ENCODE data around the gene RYR2.

Gene RYR2

DNA sequence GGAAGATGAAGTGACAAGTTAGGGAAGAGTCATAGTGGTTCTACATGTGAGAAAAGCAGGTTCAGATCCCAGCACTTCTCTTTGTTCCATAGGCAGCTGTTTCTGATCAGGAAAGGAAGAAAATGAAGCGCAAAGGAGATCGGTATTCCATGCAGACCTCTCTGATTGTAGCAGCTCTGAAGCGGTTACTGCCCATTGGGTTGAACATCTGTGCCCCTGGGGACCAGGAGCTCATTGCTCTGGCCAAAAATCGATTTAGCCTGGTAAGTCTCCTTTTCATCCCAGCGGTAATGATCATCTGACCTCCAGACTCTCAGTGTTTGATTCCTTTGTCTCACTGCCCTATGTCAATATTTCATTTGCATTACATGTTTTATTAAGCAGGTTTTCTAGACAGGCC lies 675.1 kb downstream of the RYR2 start:
- no peaks in the 10 kb centered on the region for H3K4me1 Mint-ChIP-seq
- no peak overlapping the region for H3K27ac Mint-ChIP-seq
- peaks cover 3% of the 10 kb centered on the region for H3K9me3 Mint-ChIP-seq
- no peaks in the 10 kb centered on the region for H3K27me3 Mint-ChIP-seq
- no peaks in the 10 kb centered on the region for H3K36me3 Mint-ChIP-seq
- H3K4me3 Mint-ChIP-seq: no peak overlapping the region

DNA sequence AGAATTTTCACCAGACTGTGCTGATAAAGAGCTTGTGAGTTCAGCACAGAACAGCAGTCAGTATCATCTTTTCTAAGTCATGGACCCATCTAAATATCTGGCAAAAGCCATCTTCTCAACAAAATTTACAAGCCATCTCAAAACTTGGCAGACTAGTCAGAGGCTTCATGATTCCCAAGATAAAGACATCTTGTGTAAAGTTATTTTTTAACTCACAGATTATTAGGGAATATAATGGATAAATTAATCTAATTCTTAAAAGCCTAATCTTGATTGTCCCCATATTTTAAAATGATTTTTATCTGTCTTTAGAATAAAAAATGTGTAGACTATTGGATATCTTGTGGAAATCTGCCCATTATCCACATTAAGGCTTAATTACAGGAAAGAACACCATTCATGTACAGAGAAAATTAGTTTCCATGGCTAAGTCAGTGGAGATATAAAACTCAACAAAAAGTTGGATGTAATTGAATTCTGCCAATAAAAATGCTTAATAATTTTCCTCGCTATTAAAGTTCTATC lies 688.9 kb downstream of the RYR2 start:
- Mint-ChIP-seq H3K27ac (no peak overlapping the region), H3K4me3 (no peak overlapping the region), H3K27me3 (no peaks in the 10 kb centered on the region), H3K9me3 (no peaks in the 10 kb centered on the region), H3K4me1 (no peaks in the 10 kb centered on the region), H3K36me3 (no peaks in the 10 kb centered on the region)

DNA sequence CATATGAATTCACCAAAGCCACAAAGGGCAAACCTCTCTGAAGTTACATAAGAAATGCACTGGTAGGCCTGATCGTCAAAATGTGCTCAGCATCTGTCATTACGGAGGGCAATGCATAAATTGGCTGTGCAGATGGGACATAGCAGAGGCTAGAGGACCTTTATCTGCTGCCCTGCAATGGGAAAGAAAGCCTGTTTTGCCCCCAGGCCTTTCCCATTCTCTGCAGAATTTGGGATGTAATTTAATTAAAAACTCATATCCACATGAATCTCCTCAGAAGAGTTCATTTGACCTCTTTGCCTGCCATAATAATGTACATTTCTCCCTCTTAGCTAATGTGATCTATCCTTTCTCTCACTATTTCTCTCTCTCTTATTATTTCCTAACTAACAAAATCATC lies 690.7 kb downstream of the RYR2 start:
- Mint-ChIP-seq H3K9me3 (no peaks in the 10 kb centered on the region), H3K27me3 (no peaks in the 10 kb centered on the region), H3K36me3 (no peaks in the 10 kb centered on the region), H3K4me1 (no peaks in the 10 kb centered on the region), H3K4me3 (no peak overlapping the region), H3K27ac (no peak overlapping the region)

DNA sequence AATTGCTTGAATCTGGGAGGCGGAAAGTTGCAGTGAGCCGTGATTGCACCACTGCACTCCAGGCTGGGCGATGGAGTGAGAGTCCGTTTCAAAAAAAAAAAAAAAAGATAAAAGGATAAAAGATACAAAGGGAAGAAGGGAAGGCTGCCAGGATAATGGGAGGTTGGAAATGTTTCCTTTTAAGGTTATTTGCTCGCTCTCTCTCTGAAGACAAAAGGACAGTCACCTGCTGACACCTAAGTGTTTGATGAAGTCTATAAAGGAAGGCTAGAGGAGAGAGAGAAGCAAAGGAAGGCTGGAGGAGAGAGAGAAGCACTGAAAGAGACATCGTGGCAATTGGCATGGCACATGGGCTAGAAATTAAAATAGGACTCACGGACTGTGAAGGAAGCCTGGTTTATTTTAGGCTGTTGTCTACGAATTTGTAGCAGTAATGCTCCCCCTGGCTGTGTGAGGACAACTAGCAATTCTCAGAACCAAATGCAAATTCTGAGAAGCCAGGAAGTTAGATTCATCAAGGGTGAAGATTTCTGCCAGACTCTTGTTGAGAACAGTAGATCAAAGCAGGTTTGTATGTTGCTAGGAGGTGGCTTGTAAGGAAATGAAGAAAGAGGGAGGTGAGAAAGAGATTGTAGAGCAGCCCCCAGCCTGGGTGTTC lies 694.5 kb downstream of the RYR2 start:
- Mint-ChIP-seq H3K36me3 (no peaks in the 10 kb centered on the region), H3K27ac (no peak overlapping the region), H3K27me3 (no peaks in the 10 kb centered on the region), H3K9me3 (peaks cover 5% of the 10 kb centered on the region), H3K4me3 (no peak overlapping the region), H3K4me1 (no peaks in the 10 kb centered on the region)

DNA sequence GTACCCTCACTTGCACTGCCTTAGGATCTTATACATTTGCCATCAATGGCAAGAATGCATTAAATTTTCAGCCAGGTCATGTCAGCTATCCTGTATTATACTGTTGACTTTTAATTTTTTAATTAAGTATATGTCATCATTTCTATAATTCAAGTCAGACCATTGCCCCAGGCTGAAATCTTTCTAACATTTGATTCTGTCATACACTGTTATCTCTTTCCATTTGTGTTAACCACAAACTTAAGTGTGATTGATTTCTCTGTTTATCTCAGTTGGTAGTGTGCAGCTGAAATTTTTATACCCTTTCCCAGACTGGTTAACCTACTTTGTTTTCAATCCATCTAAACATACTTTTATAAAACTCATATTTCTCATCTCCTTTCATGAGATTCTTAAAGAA lies 695.5 kb downstream of the RYR2 start:
- H3K27ac Mint-ChIP-seq: no peak overlapping the region
- no peaks in the 10 kb centered on the region for H3K27me3 Mint-ChIP-seq
- peaks cover 5% of the 10 kb centered on the region for H3K9me3 Mint-ChIP-seq
- no peak overlapping the region for H3K4me3 Mint-ChIP-seq
- no peaks in the 10 kb centered on the region for H3K4me1 Mint-ChIP-seq
- no peaks in the 10 kb centered on the region for H3K36me3 Mint-ChIP-seq

DNA sequence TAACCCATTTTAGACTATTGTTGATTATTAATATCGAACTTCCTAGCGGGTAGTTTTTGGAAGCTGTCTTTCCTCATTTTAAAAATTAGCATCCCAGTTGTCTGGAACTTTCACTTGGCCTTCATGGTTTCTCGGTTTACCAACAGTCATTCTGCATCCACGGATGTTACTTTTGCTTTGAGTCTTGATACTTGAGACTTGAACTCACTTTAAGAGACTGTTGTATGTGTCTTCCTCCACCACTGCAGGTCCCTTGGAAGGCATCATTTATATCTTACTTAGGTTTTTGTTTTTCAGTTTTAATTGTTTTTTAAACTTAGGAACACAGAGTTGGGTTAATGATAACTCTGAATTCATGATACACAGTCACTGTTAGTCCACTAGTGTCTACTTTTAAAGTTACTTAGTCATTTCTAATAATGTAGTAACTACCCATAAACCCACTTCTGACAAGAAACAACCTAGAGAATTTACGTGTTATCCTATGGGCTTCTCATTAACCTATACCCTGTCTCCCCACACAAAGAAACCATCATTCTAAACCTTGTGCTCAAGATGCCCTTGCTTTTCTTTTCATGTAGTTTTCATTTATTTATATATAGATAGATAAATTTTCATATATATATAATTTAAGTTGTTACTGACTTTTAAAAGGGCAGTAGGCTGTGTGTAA lies 696.1 kb downstream of the RYR2 start:
- H3K4me3 Mint-ChIP-seq: no peak overlapping the region
- no peaks in the 10 kb centered on the region for H3K36me3 Mint-ChIP-seq
- H3K4me1 Mint-ChIP-seq: no peaks in the 10 kb centered on the region
- no peak overlapping the region for H3K27ac Mint-ChIP-seq
- peaks cover 5% of the 10 kb centered on the region for H3K9me3 Mint-ChIP-seq
- H3K27me3 Mint-ChIP-seq: no peaks in the 10 kb centered on the region

DNA sequence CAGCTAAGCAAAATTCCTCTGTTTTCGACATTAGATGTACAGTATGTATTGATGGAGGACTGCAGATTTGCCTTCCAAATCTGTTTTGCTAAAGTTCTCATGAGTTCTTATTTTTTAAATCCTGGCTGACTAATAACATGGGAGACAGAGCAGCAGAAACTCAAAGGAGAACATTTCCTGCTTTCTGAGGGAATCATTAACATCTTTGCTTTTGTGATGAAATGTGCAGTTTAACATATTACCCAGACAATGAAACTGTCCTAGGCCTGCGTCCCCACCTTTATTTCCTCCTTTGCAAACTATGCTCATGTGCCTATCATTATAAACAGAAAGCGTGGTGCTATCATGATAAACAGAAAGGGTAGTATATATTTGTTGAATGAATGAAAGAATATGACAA lies 698.9 kb downstream of the RYR2 start:
- no peaks in the 10 kb centered on the region for H3K36me3 Mint-ChIP-seq
- H3K4me1 Mint-ChIP-seq: no peaks in the 10 kb centered on the region
- no peak overlapping the region for H3K27ac Mint-ChIP-seq
- H3K27me3 Mint-ChIP-seq: no peaks in the 10 kb centered on the region
- H3K9me3 Mint-ChIP-seq: peaks cover 5% of the 10 kb centered on the region
- no peak overlapping the region for H3K4me3 Mint-ChIP-seq

DNA sequence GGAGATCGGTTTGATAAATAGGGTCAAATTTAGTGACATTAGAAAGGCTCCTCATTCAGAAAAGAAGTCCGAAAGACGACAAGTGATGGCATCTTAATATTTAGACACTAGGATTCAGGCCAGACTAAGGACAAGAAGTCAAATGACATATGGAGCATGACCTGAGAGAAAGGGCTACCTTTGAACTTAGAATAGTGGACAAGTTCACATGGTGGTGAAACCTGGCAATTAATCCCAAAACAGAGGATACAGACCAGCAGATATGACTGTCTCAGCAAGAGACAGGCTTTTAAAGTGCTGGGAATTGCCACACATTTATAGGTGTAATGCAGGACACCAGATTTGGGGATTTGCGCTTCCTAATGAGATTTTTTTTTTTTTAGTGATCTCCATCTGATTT lies 703.6 kb downstream of the RYR2 start:
- Mint-ChIP-seq H3K9me3 (peaks cover 5% of the 10 kb centered on the region), H3K27me3 (no peaks in the 10 kb centered on the region), H3K27ac (no peak overlapping the region), H3K4me3 (no peak overlapping the region), H3K4me1 (no peaks in the 10 kb centered on the region), H3K36me3 (no peaks in the 10 kb centered on the region)

DNA sequence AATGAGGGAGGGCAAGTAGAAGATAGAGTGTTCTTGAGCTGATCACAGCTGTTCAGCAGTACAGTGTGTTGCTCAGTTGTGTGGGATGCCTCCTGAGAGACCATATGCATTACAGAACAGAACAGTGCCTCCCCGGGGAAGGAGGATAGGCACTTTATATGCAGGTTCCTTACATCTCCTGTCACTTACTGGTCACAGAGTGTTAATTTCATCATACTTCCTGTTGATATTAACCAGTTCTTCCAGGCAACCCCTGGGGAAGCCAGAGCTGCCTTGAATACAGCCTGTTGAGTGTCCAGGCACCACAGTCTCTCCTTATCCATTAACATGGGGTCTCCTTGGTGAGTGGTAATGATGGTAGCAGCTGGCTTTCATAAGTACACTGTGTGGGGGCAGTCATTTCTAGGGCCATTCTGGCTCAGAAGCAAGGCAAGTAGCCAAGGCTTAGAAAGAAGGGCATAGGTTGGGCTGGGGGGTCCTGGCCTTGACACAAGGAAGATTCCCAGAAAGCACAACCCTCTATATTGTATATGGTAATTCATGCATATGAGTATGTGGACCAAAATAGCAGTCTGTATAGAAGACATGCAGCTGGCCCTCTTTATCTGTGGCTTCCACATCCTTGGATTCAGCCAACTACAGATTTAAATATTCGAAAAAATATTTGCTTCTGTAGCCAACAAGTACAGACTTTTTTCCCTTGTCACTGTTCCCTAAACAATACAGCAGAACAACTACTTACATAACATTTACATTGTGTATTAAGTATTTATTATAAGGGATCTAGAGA lies 706.4 kb downstream of the RYR2 start:
- H3K36me3 Mint-ChIP-seq: no peaks in the 10 kb centered on the region
- H3K27me3 Mint-ChIP-seq: no peaks in the 10 kb centered on the region
- H3K9me3 Mint-ChIP-seq: no peaks in the 10 kb centered on the region
- no peak overlapping the region for H3K27ac Mint-ChIP-seq
- no peaks in the 10 kb centered on the region for H3K4me1 Mint-ChIP-seq
- no peak overlapping the region for H3K4me3 Mint-ChIP-seq

DNA sequence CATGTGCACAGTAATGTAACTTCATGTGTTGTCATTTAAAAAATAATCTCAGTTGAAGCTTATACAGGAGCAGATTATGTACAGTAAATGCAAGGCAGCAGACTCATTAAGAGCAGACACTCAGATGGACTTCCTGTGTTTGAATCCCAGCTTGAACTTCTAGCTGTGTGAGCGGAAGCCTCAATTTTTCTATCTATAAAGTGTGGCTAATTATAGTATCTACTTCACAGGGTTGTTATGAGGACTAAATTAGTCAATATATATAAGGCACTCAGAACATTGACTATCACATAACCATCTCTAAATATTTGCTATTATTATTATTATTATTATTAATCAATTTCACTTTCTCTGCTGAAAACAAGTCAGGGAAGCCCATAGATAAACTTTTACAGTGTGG lies 707.1 kb downstream of the RYR2 start:
- no peak overlapping the region for H3K4me3 Mint-ChIP-seq
- H3K27ac Mint-ChIP-seq: no peak overlapping the region
- H3K27me3 Mint-ChIP-seq: no peaks in the 10 kb centered on the region
- no peaks in the 10 kb centered on the region for H3K9me3 Mint-ChIP-seq
- H3K4me1 Mint-ChIP-seq: no peaks in the 10 kb centered on the region
- no peaks in the 10 kb centered on the region for H3K36me3 Mint-ChIP-seq

DNA sequence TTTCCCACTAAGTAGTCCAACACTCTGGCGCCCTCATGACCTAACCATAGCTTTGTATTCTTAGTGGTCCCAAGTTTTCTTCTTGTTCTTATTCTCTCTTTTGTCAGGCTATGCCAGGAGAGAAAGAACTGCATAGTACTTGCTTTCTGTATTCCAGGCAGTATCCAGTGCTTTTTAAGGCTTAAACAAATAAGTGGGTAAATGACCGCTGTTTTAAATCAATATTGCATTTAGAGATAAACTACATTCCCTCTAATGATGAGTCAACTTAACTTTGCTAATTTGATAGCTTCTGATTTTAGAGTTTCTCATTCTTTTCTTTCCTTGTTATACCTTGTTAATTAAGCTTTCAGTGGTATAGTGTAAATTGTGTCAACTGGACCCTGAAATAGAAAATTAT lies 709.1 kb downstream of the RYR2 start:
- no peaks in the 10 kb centered on the region for H3K9me3 Mint-ChIP-seq
- H3K27ac Mint-ChIP-seq: no peak overlapping the region
- H3K4me3 Mint-ChIP-seq: no peak overlapping the region
- no peaks in the 10 kb centered on the region for H3K4me1 Mint-ChIP-seq
- no peaks in the 10 kb centered on the region for H3K27me3 Mint-ChIP-seq
- no peaks in the 10 kb centered on the region for H3K36me3 Mint-ChIP-seq

DNA sequence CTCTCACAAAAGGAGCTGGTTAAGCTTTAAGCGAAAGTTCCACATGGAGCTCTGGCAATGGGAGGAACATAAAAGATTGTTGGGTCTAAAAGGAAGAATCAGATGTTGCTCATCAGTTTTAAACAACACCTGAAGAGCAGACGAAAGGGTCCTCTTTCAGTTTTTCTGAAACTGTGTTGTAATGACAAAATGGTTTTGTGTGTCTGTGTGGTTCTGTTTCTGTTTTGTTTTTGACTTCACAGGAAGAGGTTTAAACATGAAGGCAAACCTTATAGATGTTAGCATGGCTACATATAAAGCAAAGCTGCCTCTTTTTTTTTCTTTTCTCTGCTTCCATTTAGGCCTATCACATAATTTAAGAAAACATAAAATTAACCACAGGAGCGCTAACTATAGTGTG lies 712.6 kb downstream of the RYR2 start:
- H3K27ac Mint-ChIP-seq: no peak overlapping the region
- no peak overlapping the region for H3K4me3 Mint-ChIP-seq
- H3K4me1 Mint-ChIP-seq: no peaks in the 10 kb centered on the region
- no peaks in the 10 kb centered on the region for H3K36me3 Mint-ChIP-seq
- no peaks in the 10 kb centered on the region for H3K27me3 Mint-ChIP-seq
- H3K9me3 Mint-ChIP-seq: no peaks in the 10 kb centered on the region

DNA sequence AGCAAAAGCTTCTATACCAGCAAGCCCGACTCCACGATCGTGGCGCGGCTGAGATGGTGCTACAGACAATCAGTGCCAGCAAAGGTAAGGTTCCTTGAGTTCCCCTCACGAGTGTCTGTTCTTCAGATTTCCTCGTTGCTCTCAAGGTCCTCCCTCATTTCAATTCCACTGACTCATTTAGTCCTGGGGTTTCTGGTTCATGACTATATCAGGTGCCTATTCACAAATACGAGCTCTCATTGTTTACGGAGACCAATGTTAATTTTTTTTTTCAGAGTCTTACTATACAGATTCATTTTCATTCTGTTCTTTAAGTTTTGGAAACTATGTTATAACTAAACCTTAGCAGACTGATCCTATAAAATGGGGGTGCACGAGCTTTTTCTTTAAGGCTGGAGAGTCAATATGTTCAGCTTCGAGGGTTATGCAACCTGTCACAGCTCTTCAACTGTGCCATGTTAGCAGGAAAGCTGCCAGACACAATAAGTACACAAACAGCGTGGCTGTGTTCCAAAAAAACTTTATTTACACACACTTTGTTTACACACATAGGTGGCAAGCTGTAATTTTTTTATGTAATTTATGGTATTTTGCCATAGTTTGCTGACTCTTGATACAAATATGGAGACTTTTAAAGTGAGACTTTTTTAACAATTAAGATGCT lies 714.5 kb downstream of the RYR2 start:
- Mint-ChIP-seq H3K27me3 (no peaks in the 10 kb centered on the region), H3K9me3 (no peaks in the 10 kb centered on the region), H3K27ac (no peak overlapping the region), H3K4me1 (no peaks in the 10 kb centered on the region), H3K36me3 (no peaks in the 10 kb centered on the region), H3K4me3 (no peak overlapping the region)

DNA sequence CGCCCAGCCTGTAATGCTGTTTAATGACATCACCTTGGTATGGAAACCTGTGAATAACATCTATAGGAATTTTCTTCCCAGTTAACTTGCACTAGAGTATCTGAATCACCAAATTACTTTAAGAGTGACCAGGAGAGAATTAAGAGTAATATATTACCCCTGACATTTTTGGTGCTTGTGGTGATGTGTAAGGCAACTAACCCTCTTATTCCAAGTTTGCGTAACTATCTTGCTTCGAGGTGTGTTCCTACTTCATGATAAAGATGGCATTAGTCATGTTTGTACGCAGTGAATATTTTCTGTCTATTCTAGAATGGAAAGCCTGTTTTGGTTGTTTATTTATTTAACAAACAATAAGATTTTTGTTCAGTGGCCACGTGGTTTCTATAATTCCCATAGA lies 717.4 kb downstream of the RYR2 start:
- Mint-ChIP-seq H3K9me3 (no peaks in the 10 kb centered on the region), H3K4me1 (no peaks in the 10 kb centered on the region), H3K27ac (no peak overlapping the region), H3K27me3 (no peaks in the 10 kb centered on the region), H3K4me3 (no peak overlapping the region), H3K36me3 (no peaks in the 10 kb centered on the region)

DNA sequence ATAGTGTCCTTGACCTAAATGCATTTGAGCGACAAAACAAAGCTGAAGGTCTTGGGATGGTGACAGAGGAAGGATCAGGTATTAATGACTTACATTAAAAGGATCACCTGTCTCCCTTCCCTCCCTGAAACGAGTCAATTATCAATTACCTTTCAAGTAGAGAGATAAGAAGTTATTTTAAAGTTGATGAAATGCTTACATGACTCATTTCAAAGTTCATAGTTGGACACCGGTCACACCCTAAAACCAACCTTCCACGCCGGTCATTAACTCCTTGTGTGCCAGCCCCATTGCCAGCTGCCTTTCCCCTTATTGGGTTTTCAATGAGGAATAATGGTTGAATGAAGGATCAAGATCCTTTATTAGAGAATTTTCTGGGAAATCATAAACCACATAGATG lies 719.0 kb downstream of the RYR2 start:
- Mint-ChIP-seq H3K4me1 (no peaks in the 10 kb centered on the region), H3K36me3 (no peaks in the 10 kb centered on the region), H3K9me3 (no peaks in the 10 kb centered on the region), H3K27me3 (no peaks in the 10 kb centered on the region), H3K4me3 (no peak overlapping the region), H3K27ac (no peak overlapping the region)

DNA sequence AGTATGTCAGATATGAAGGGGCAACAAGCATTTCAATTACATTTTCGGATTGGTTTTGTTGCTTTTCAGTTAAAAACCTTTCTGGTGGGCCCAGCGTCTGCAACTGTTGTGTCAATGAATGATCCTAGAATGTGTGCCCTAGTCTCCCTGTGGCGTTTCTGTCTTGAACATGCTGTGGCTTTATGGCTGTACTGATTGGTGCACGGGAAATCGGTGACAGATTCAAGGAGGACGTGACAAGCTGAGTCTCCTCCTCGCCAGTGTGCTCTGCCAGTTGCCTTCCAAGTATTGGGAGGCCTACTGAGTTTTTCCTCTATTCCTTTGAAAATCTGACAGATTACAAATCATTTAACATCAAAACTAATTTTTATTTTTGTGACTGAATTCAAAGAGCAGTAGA lies 721.2 kb downstream of the RYR2 start:
- no peaks in the 10 kb centered on the region for H3K9me3 Mint-ChIP-seq
- no peak overlapping the region for H3K27ac Mint-ChIP-seq
- no peaks in the 10 kb centered on the region for H3K4me1 Mint-ChIP-seq
- no peak overlapping the region for H3K4me3 Mint-ChIP-seq
- no peaks in the 10 kb centered on the region for H3K27me3 Mint-ChIP-seq
- H3K36me3 Mint-ChIP-seq: no peaks in the 10 kb centered on the region
